ENCODE measurements around the gene SPSB3. TPM values are rescaled to one million over a fixed set of nuclear protein-coding genes. Genes with fewer than 3 reads are reported as not detected.
A peak's percentile ranks its signal among the peaks of the same experiment; 100 is the strongest.

SPSB3 gene
- total and polyA plus RNA-seq, 5 donors from 2014 or later: 61.1 to 85.2 (median 72.3) TPM

DNA sequence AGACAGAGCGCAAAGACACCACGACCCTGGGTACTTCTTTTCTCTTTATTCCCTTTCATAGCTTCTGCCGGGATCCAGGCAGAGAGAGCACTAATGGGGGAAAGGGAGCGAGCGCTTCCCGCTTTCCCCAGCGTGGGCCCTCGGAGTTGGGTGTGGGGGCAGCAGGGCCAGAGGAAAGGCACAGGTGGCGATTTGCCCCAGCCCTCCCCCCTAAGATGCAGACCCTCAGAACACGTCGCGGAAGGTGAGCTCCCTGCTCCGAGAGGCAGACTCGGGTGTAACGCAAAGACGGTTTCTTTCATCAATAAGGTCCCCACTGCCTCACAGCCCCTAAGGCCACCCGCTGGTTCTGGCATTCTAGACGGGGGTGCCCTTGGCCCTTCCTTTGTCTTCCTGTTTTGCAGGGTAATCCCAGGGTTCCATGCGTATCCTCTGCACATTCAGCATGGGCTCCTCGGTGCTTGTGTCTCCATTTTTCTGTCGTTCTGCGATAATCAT is 10.5 kb downstream of the SPSB3 start:
- Histone ChIP-seq H3K9me3 (ENCODE audit: control insufficient read depth in 2 of 2, low read length in 2 of 2) (no peaks in the 10 kb centered on the region), H3K27me3 (ENCODE audit: control insufficient read depth, insufficient read depth, low read length) (no peaks in the 10 kb centered on the region), H3K27ac (ENCODE audit: insufficient read depth, low read length, poor library complexity, severe bottlenecking) (peak overlapping the region; percentile 85), H3K36me3 (ENCODE audit: control insufficient read depth, insufficient read depth, low read length) (peaks cover 4% of the 10 kb centered on the region), H3K4me1 (ENCODE audit: control insufficient read depth, insufficient read depth, low read length, poor library complexity, severe bottlenecking) (peaks cover 46% of the 10 kb centered on the region), H3K4me3 (ENCODE audit: low read depth, low read length) (peak overlapping the region; percentile 77)
- H3K27ac Mint-ChIP-seq: peak overlapping the region; percentile 85 to 97 (median 97)
- H3K9me3 Mint-ChIP-seq: no peaks in the 10 kb centered on the region
- DNase-seq (no peak), ATAC-seq (ENCODE audit: low read depth in 2 of 2) (no peak)
- H3K4me3 Mint-ChIP-seq: peak overlapping the region; percentile 89 to 98 (median 97)
- no peaks in the 10 kb centered on the region for H3K27me3 Mint-ChIP-seq
- H3K4me1 Mint-ChIP-seq: peaks cover 0 to 18% (median 1%) of the 10 kb centered on the region in 4 donors
- peaks cover 3% of the 10 kb centered on the region for H3K36me3 Mint-ChIP-seq

DNA sequence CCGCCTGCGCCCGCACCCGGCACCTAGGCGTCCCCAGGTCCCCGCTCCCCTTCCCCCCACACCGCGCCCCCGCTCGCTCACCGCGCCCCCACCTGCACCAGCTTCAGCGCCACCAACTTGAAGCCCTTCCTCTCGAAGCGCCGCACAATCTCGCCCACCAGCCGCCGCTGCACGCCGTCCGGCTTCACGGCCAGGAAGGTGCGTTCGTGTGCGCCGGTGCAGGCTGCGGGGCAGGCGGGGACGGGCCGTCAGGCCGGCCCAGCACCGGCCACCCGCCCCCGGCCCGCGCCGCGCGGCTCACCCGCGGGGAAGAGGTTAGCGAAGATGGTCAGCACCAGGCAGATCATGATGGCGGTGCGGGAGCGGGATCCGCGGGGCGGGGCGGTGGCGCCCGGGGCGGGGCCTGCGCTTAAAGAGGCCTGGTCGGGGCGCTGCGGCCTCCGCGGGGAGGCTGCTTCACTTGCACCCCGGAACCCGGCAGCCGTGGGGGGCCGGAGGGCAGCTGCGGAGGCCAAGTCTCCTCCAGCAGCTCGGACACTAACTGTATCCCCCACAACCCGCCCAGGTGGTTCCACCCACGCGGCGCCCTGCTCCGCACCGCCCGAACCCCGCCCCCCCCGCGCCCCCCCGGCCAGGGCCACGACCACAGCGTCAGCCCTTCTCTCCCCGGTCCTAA is 11.0 kb downstream of the SPSB3 start, which contains the start of gene NME3:
Gene NME3 (minus strand): TSS at position 356 of the 676 bp plus-strand sequence. CDS start 9 bp downstream, at position 347.
- H3K27ac Mint-ChIP-seq: peak within 1 kb of the TSS; percentile 85 to 97 (median 97)
- Histone ChIP-seq H3K27ac (ENCODE audit: insufficient read depth, low read length, poor library complexity, severe bottlenecking) (peak within 1 kb of the TSS; percentile 85), H3K4me1 (ENCODE audit: control insufficient read depth, insufficient read depth, low read length, poor library complexity, severe bottlenecking) (peaks cover 46% of the 10 kb centered on the region), H3K4me3 (ENCODE audit: low read depth, low read length) (peak within 1 kb of the TSS; percentile 77), H3K27me3 (ENCODE audit: control insufficient read depth, insufficient read depth, low read length) (no peaks in the 10 kb centered on the region), H3K9me3 (ENCODE audit: control insufficient read depth in 2 of 2, low read length in 2 of 2) (no peaks in the 10 kb centered on the region), H3K36me3 (ENCODE audit: control insufficient read depth, insufficient read depth, low read length) (peaks cover 2% of the 10 kb centered on the region)
- no peaks in the 10 kb centered on the region for H3K9me3 Mint-ChIP-seq
- DNase-seq: peak; percentile 64 to 76 (median 73)
- H3K36me3 Mint-ChIP-seq: peaks cover 3% of the 10 kb centered on the region
- peak; percentile 56 to 58 for ATAC-seq (ENCODE audit: low read depth in 2 of 2)
- no peaks in the 10 kb centered on the region for H3K27me3 Mint-ChIP-seq
- peaks cover 0 to 18% (median 1%) of the 10 kb centered on the region in 4 donors for H3K4me1 Mint-ChIP-seq
- peak within 1 kb of the TSS; percentile 89 to 98 (median 97) for H3K4me3 Mint-ChIP-seq

- peak; percentile 20 to 32 (median 31) for DNase-seq
- Histone ChIP-seq H3K36me3 (ENCODE audit: control insufficient read depth, insufficient read depth, low read length) (peaks cover 7% of the 10 kb centered on the region), H3K4me1 (ENCODE audit: control insufficient read depth, insufficient read depth, low read length, poor library complexity, severe bottlenecking) (peaks cover 46% of the 10 kb centered on the region), H3K27me3 (ENCODE audit: control insufficient read depth, insufficient read depth, low read length) (no peaks in the 10 kb centered on the region), H3K27ac (ENCODE audit: insufficient read depth, low read length, poor library complexity, severe bottlenecking) (peak overlapping the region; percentile 69), H3K9me3 (ENCODE audit: control insufficient read depth in 2 of 2, low read length in 2 of 2) (no peaks in the 10 kb centered on the region), H3K4me3 (ENCODE audit: low read depth, low read length) (no peak overlapping the region)
- H3K36me3 Mint-ChIP-seq: peaks cover 3% of the 10 kb centered on the region
- peak in 1 of 2 donors; percentile 4 for ATAC-seq (ENCODE audit: low read depth in 2 of 2)
- peaks cover 0 to 17% (median 1%) of the 10 kb centered on the region in 4 donors for H3K4me1 Mint-ChIP-seq
- H3K27me3 Mint-ChIP-seq: no peaks in the 10 kb centered on the region
- peak overlapping the region in 2 of 3 donors; percentile 52 to 71 for H3K27ac Mint-ChIP-seq
- no peaks in the 10 kb centered on the region for H3K9me3 Mint-ChIP-seq
- peak overlapping the region; percentile 85 to 89 (median 86) for H3K4me3 Mint-ChIP-seq
Observed at GRCh38 chr16:1770328-1771187, 11.8 kb downstream of the SPSB3 start.

GRCh38 chr16:1769402-1770300 is 12.7 kb downstream of the SPSB3 start:
- H3K36me3 ChIP-seq (ENCODE audit: control insufficient read depth, insufficient read depth, low read length): peaks cover 11% of the 10 kb centered on the region
- peaks cover 3% of the 10 kb centered on the region for H3K36me3 Mint-ChIP-seq
- H3K4me3 Mint-ChIP-seq: peak overlapping the region; percentile 77 to 86 (median 85)
- no peak for ATAC-seq (ENCODE audit: low read depth in 2 of 2)
- no peak for DNase-seq
- H3K9me3 ChIP-seq (ENCODE audit: control insufficient read depth in 2 of 2, low read length in 2 of 2): no peaks in the 10 kb centered on the region
- no peaks in the 10 kb centered on the region for H3K27me3 ChIP-seq (ENCODE audit: control insufficient read depth, insufficient read depth, low read length)
- H3K27ac ChIP-seq (ENCODE audit: insufficient read depth, low read length, poor library complexity, severe bottlenecking): peak overlapping the region; percentile 69
- H3K4me1 ChIP-seq (ENCODE audit: control insufficient read depth, insufficient read depth, low read length, poor library complexity, severe bottlenecking): peaks cover 38% of the 10 kb centered on the region
- no peak overlapping the region for H3K4me3 ChIP-seq (ENCODE audit: low read depth, low read length)
- H3K27me3 Mint-ChIP-seq: no peaks in the 10 kb centered on the region
- peak overlapping the region in 1 of 3 donors; percentile 52 for H3K27ac Mint-ChIP-seq
- H3K4me1 Mint-ChIP-seq: peaks cover 0 to 15% (median 1%) of the 10 kb centered on the region in 4 donors
- H3K9me3 Mint-ChIP-seq: no peaks in the 10 kb centered on the region

DNA sequence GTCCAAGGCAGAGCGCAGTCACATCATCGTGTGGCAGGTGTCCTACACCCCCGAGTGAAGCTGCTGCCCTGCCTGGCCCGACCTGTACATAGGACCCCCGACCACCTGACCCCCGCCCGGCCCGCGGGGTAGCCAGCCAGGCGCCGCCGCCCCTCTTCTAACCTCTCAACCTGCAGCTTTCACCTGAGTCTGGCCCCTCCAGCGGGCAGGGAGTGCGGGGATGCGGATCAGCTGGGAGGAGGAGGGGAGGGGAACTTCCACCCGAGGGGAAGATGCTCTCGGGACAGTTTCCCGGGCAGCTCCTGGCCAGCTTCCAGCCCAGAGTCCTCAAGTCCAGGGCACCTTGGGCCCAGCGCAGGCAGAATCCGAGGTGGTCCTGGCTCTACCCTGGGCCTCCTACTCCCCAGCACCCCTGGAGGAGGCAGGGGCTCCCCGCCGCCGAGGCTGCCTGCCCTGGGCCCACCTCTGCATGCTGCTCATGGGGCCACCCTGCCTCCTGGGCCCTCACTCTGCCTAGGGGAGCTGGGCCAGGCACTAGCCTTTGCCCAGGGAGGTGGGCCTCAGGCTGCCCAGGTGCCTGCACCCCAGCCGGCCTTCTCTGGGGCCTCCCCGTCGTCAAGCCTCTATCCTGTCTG is 13.5 kb downstream of the SPSB3 start:
- peak overlapping the region in 1 of 4 donors; percentile 39 for H3K4me3 Mint-ChIP-seq

GRCh38 chr16:1768061-1768766 is 14.2 kb downstream of the SPSB3 start:
- H3K4me1 Mint-ChIP-seq: peaks cover 0 to 11% (median 1%) of the 10 kb centered on the region in 4 donors
- H3K4me1 ChIP-seq (ENCODE audit: control insufficient read depth, insufficient read depth, low read length, poor library complexity, severe bottlenecking): peaks cover 25% of the 10 kb centered on the region
- no peaks in the 10 kb centered on the region for H3K27me3 Mint-ChIP-seq
- H3K9me3 Mint-ChIP-seq: no peaks in the 10 kb centered on the region
- no peak overlapping the region for H3K27ac Mint-ChIP-seq
- peaks cover 3% of the 10 kb centered on the region for H3K36me3 Mint-ChIP-seq
- H3K9me3 ChIP-seq (ENCODE audit: control insufficient read depth in 2 of 2, low read length in 2 of 2): no peaks in the 10 kb centered on the region
- no peak overlapping the region for H3K27ac ChIP-seq (ENCODE audit: insufficient read depth, low read length, poor library complexity, severe bottlenecking)
- no peak for DNase-seq
- no peak overlapping the region for H3K4me3 ChIP-seq (ENCODE audit: low read depth, low read length)
- peak overlapping the region in 1 of 4 donors; percentile 31 for H3K4me3 Mint-ChIP-seq
- H3K36me3 ChIP-seq (ENCODE audit: control insufficient read depth, insufficient read depth, low read length): peaks cover 16% of the 10 kb centered on the region
- no peaks in the 10 kb centered on the region for H3K27me3 ChIP-seq (ENCODE audit: control insufficient read depth, insufficient read depth, low read length)
- ATAC-seq (ENCODE audit: low read depth in 2 of 2): no peak

More for the DNA sequence above, 13.5 kb downstream of the SPSB3 start:
- Histone ChIP-seq H3K4me3 (ENCODE audit: low read depth, low read length) (no peak overlapping the region), H3K27me3 (ENCODE audit: control insufficient read depth, insufficient read depth, low read length) (no peaks in the 10 kb centered on the region), H3K9me3 (ENCODE audit: control insufficient read depth in 2 of 2, low read length in 2 of 2) (no peaks in the 10 kb centered on the region), H3K36me3 (ENCODE audit: control insufficient read depth, insufficient read depth, low read length) (peaks cover 16% of the 10 kb centered on the region), H3K4me1 (ENCODE audit: control insufficient read depth, insufficient read depth, low read length, poor library complexity, severe bottlenecking) (peaks cover 30% of the 10 kb centered on the region), H3K27ac (ENCODE audit: insufficient read depth, low read length, poor library complexity, severe bottlenecking) (no peak overlapping the region)
- DNase-seq (no peak), ATAC-seq (ENCODE audit: low read depth in 2 of 2) (no peak)
- H3K27me3 Mint-ChIP-seq: no peaks in the 10 kb centered on the region
- H3K27ac Mint-ChIP-seq: no peak overlapping the region
- peaks cover 0 to 13% (median 1%) of the 10 kb centered on the region in 4 donors for H3K4me1 Mint-ChIP-seq
- H3K36me3 Mint-ChIP-seq: peaks cover 3% of the 10 kb centered on the region
- no peaks in the 10 kb centered on the region for H3K9me3 Mint-ChIP-seq

Data from CD4-positive, CD25-positive, alpha-beta regulatory T cell (primary cell).